ENCODE data around the gene RXFP4. TPM values are rescaled to one million over a fixed set of nuclear protein-coding genes. Genes with fewer than 3 reads are reported as not detected.

Gene RXFP4
- total and polyA plus RNA-seq, 2 of the 13 experiments (the other 11 are each of a cell fraction or from before 2014, with no cell fraction given): 0.38 to 1.4 TPM

GRCh38 chr1:155934097-155934935, 7.1 kb upstream of the RXFP4 start, which contains the start of gene KHDC4 (continued):
- TF ChIP-seq GPBP1L1 (CRISPR knock-in tag; IDR thresholded peaks at IDR 0.05) (no peak), HOXA9 (CRISPR knock-in tag; IDR thresholded peaks at IDR 0.05; ENCODE audit: borderline replicate concordance) (peak; percentile 100), RCOR2 (CRISPR knock-in tag; IDR thresholded peaks at IDR 0.05) (no peak), ZNF577 (CRISPR knock-in tag; IDR thresholded peaks at IDR 0.05; ENCODE audit: borderline replicate concordance, low read depth) (no peak), ZNF746 (CRISPR knock-in tag; IDR thresholded peaks at IDR 0.05) (0 out of 2 replicates have a peak, but pooled peaks have one; percentile 20), SRY (CRISPR knock-in tag; IDR thresholded peaks at IDR 0.05) (no peak; the same call in 1 of the 2 replicates), ZNF891 (CRISPR knock-in tag; IDR thresholded peaks at IDR 0.05) (no peak; the same call in 1 of the 2 replicates), ZNF33B (CRISPR knock-in tag; IDR thresholded peaks at IDR 0.05) (no peak), HHEX (CRISPR knock-in tag; IDR thresholded peaks at IDR 0.05) (no peak), CBX5 (CRISPR knock-in tag; IDR thresholded peaks at IDR 0.05; ENCODE audit: borderline replicate concordance) (peak; percentile 18; the same call in 1 of the 2 replicates), ARID2 (CRISPR knock-in tag; IDR thresholded peaks at IDR 0.05; ENCODE audit: borderline replicate concordance) (0 out of 2 replicates have a peak, but pooled peaks have one; percentile 25), SRSF4 (IDR thresholded peaks at IDR 0.05; ENCODE audit: low read depth, low read length, poor library complexity, severe bottlenecking) (no peak), ZNF362 (CRISPR knock-in tag; IDR thresholded peaks at IDR 0.05; ENCODE audit: borderline replicate concordance) (no peak), ZNF30 (CRISPR knock-in tag; IDR thresholded peaks at IDR 0.05) (no peak), TCF7L2 (IDR thresholded peaks at IDR 0.05; ENCODE audit: low read depth, low read length) (no peak), XRCC5 (optimal IDR thresholded peaks at IDR 0.05; ENCODE audit: low read length) (no peak), ZNF224 (CRISPR knock-in tag; IDR thresholded peaks at IDR 0.05) (no peak), ZBTB33 (CRISPR knock-in tag; IDR thresholded peaks at IDR 0.05) (no peak; the same call in 1 of the 2 replicates), TEAD2 (CRISPR knock-in tag; IDR thresholded peaks at IDR 0.05) (no peak), STAT5B (CRISPR knock-in tag; IDR thresholded peaks at IDR 0.05) (no peak), MBNL3 (CRISPR knock-in tag; conservative IDR thresholded peaks at IDR 0.05) (no peak), ZNF343 (CRISPR knock-in tag; IDR thresholded peaks at IDR 0.05) (no peak; the same call in 1 of the 2 replicates)
- TF ChIP-seq, protein P1, sequence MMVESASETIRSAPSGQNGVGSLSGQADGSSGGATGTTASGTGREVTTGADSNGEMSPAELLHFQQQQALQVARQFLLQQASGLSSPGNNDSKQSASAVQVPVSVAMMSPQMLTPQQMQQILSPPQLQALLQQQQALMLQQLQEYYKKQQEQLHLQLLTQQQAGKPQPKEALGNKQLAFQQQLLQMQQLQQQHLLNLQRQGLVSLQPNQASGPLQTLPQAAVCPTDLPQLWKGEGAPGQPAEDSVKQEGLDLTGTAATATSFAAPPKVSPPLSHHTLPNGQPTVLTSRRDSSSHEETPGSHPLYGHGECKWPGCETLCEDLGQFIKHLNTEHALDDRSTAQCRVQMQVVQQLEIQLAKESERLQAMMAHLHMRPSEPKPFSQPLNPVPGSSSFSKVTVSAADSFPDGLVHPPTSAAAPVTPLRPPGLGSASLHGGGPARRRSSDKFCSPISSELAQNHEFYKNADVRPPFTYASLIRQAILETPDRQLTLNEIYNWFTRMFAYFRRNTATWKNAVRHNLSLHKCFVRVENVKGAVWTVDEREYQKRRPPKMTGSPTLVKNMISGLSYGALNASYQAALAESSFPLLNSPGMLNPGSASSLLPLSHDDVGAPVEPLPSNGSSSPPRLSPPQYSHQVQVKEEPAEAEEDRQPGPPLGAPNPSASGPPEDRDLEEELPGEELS (CRISPR knock-in tag; IDR thresholded peaks at IDR 0.05): peak; percentile 49; the same call in 1 of the 2 replicates

All from HepG2 (cell line).